Measurements from ENCODE around the gene RNF157. TPM values are rescaled to one million over a fixed set of nuclear protein-coding genes. Genes with fewer than 3 reads are reported as not detected.

Gene RNF157
- total RNA-seq, 1 donor from 2014 or later = 0.96 TPM

DNA sequence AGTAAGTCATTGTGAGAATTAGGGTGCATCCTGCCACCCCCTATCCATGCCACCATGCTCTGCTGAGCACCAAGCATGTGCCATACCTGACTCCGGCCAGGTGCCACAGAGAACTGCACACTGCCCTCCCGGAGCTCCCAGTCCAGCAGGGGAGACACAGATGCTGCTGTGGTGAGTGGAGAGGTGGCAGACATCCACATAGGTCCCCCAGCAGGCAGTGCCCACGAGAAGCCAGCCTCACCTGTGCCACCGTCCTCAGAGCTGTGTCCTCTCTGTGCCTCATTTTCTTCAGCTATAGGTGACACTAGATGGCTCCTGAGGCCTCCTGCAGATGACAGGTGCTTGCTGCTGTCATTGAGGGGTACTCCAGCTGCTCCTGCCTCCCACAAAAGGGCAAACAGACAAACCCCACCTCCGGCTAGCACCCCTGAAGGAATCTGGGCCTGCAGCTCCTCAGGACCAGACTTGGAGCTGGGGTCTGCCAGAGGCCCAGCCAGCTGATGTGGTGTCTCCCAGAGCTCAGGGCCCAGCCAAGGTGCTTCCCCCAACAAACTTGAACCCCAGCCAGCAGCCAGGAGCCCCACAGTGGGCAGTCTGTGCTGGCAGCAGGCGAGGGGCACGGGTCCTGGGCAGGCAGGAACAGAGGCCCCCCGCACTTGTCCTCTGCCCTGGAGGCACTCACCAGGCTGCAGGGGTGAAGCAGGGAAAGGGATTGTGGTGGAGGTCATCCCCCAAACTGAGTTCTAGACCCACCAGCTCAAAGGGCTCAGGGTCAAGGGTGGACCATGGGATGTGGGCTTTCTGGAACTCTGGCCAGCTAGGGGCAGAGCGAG lies 116.3 kb downstream of the RNF157 start:
- no peak for DNase-seq (ENCODE audit: low spot score)

DNA sequence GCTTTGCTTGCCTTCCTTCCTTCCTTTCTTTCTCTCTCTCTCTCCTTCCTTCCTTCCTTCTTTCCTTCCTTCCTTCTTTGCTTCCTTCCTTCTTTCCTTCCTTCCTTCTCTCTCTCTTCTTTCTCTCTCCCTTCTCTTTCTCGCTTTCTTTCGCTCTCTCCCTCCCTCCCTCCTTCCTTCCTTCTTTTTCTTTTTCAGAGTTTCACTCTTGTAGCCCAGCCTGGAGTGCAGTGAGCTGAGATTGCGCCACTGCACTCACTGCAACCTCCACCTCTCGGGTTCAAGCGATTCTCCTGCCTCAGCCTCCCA lies 117.1 kb downstream of the RNF157 start:
- DNase-seq (ENCODE audit: low spot score) = no peak

GRCh38 chr17:76122431-76123190 lies 117.7 kb downstream of the RNF157 start:
- no peak for DNase-seq (ENCODE audit: low spot score)

- DNase-seq (ENCODE audit: low spot score) = no peak
These were observed 118.3 kb downstream of the RNF157 start for GRCh38 chr17:76121932-76122430.

DNA sequence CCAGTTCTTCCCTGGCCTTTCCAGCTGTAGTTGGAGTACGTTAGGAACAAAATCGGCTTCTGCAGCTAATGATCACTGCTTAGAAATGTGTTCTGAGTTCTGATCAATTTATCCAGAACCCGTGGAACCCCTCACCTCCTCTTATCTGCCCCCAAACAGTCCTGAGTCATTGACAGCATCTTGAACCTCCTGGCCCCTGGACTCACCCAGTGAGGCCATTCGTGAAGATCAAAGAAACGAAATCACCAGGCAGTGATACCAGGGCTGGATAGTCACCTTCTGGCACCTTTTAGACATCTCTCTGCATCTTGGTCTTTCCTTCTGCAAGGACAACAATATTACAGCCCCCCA lies 119.7 kb downstream of the RNF157 start:
- no peak for DNase-seq (ENCODE audit: low spot score)

DNA sequence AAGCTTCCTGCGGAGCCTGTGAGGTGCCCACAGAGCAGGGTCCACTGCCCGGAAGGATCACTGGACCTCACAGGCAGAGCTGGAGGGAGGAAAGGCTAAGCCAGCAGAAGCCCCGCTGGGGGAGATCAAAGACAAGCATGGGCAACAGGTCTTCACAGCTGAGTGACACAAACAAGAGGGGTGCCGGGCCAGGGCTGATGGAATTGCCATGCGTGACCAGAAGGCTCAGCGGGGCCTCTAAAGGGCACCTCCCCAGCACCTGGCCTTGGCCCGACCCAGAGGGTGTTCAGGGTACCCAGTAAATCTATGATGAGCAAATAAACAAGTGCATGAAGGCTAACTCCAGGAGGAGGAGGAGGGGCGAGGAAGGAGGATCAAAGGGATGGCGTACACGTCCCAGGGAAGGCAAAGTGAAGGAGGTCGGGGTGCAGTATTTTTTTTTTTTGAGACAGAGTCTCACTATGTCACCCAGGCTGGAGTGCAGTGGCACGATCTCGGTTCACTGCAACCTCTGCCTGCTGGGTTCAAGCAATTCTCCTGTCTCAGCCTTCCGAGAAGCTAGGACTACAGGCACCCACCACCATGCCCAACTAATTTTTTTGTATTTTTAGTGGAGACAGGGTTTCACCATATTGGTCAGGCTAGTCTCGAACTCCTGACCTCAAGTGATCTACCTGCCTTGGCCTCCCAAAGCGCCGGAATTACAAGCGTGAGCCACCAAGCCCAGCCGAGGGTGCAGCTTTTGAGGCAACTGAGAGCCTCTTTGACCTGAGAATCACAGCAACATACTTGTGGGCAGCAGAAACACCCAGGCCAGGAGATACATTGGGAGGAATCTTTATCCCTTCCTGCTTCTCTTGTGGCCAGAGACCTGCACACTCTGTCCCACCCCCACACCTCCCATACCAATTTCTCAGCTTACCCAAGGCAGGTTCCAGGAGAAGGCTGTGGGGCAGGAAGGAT lies 120.6 kb downstream of the RNF157 start:
- DNase-seq (ENCODE audit: low spot score) = no peak

- DNase-seq (ENCODE audit: low spot score) = no peak
These were observed 125.0 kb downstream of the RNF157 start for GRCh38 chr17:76115138-76115754.

DNA sequence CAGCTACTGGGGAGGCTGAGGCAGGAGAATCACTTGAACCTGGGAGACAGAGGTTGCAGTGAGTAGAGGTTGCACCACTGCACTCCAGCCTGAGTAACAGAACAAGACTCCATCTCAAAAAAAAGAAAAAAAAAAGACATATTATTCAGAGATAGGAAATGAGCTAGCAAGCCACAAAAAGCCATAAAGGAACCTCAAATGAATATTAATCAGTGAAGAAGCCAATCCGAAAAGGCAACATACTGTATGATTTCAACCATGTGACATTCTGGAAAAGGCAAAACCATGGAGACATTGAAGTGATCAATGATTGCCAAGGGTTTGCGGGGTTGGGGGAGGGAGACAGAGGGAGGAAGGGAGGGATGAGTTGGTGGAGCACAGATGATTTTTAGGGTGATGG lies 128.3 kb downstream of the RNF157 start:
- DNase-seq (ENCODE audit: low spot score) = no peak

DNA sequence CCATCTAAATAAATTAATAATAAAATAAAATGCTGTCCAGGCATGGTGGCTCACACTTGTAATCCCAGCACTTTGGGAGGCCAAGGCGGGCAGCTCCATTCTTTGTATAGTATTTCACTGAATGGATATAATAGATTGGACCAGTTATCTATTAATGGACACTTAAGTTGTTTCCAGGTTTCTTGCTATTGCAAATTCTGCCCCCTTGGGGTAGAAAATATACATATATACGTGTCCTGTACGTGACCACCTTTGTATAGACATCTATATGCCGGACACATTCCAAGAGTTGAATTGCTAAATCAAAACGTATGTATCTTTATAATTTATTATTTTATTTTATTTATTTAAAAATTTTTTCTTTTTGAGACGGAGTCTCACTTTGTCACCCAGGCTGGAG lies 132.8 kb downstream of the RNF157 start:
- no peak for DNase-seq (ENCODE audit: low spot score)

DNA sequence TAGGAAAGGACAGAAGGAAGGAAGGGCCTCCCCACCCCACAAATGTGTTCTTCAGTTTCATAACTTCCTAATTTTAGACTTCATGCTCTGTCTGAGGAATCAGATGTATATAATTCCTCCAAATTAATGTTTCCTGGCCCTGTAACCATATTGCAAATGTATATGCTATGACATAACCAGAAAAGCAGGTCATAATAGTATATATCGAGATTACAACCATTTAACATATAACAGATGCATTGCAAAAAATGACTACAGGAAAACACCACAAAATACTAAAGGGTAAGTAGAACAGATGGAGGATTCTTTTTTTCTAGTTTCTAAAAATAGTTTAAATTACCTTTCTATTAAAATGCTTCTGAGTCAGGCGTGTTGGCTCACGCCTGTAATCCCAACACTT lies 133.6 kb downstream of the RNF157 start:
- peak; percentile 34 for DNase-seq (ENCODE audit: low spot score)

DNA sequence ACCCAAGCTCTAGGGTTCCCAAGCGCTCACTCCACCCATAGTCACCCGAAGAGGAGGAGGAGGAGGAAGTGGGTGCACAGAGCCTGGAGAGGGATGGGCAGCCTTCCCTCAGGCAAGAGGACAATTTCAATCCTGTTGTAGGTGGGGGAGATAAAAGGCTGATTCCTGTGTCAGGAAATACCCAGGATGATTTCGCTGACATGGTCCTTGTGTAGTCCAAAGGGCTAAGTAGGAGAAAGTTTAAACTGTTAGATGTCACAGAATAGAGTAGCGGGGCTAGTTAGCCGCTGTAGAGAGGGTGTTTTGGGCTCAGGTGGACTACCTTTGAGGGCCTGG lies 135.4 kb downstream of the RNF157 start:
- DNase-seq (ENCODE audit: low spot score) = no peak

- no peak for DNase-seq (ENCODE audit: low spot score)
These were observed 136.0 kb downstream of the RNF157 start for GRCh38 chr17:76104140-76104895.

GRCh38 chr17:76103274-76104139 lies 136.8 kb downstream of the RNF157 start, which contains the start of gene EXOC7:
TSS of gene EXOC7 (minus strand) at chr17:76103787. CDS start at chr17:76103692, 95 bp downstream.
- peak; percentile 97 for DNase-seq (ENCODE audit: low spot score)

DNA sequence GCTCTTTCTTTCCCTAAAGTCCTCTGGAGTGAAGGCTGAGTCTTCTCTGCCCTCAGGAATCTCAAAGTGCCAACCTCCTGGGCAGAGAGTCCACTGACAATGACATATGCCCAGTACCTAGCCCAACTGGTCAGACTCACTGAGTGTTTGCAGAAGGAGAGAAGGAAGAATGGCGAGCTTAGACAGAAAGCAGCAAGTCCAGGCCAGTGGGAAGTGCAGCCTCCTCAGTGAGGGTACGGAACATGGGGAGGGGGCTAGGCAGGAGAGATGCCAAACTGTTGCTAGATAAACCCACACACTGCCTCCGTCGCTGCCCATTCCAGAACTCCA lies 137.4 kb downstream of the RNF157 start:
- no peak for DNase-seq (ENCODE audit: low spot score)

- DNase-seq (ENCODE audit: low spot score) = no peak
These were observed 142.5 kb downstream of the RNF157 start for GRCh38 chr17:76097716-76098295.

DNA sequence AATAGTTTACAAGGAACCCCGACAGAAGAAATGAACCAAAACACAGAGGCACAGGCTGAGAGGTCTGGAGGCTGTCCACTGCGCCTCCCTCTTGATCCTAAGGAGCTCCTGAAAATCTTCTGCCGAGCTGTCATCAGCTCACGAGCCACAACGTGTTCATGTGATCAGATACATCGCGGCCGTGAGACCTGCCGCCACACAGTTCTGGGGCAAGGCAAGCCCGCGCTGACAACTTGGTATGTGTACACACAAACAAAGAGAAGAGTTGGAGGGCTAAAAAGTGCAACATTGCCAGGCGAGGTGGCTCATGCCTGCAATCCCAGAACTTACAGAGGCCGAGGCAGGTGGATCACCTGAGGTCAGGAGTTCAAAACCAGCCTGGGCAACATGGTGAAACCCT lies 144.3 kb downstream of the RNF157 start:
- DNase-seq (ENCODE audit: low spot score) = no peak

- no peak for DNase-seq (ENCODE audit: low spot score)
These were observed 146.2 kb downstream of the RNF157 start for GRCh38 chr17:76094046-76094445.

DNA sequence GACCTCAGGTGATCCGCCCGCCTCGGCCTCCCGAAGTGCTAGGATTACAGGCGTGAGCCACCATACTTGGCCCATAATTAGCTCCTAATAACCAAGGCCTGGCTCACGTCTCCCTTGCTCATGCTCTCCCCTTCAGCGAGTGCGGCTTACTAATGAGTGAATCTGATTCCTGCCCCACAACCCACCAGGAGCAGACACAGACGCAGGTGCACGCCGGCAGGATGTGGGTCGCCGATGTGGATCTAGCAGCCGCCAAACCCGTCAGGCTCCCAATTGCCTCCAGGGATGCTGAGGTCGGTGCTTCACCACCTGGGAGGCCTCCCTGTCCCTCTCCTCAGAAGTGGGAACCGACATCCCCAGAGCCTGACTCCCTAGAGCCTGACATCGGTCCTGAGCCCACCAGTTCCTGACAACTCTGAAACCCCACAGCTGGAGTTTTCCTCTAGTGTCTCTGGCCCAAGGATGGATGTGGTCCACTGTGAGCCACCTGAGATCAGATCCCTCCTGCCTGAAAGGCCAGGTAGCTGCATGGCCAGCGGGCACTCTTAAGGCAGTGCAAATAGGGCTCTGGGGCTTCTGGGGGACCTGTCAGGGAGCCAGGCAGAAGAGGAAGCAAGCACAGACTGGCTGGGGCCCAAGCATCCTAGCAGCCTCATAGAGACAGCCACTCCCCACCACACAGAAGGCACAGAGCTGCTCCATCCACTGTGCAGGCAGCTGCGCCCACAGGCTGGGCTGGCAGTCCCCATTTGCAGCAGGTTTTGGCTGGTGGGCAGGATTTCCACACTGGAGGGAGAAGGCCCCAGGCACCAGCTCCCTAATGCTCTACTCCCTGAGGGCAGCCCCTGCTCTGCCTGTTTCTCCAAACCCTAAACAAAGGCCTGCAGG lies 147.5 kb downstream of the RNF157 start:
- no peak for DNase-seq (ENCODE audit: low spot score)
